Measurements from ENCODE around the gene COMMD2.
A peak's percentile ranks its signal among the peaks of the same experiment; 100 is the strongest.

The COMMD2 gene

DNA sequence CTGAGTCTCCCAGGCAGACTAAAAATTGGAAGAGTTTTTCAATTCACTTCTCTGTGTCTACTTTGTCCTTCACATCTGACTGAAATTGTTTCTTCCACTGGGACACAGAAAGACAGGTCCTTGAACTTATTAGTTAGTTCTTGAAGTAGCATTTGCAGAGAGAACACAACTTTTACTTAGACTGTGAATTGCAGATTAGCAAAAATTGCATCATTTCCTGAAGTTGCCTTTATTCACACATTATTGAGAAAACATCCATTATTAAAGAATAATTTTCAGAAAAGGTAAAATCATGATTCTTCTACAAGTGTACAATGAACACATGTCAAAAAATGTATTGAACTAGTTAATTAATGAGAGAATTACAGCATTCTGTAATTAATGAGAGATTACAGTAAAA, 1.4 kb upstream of the COMMD2 start:
- DNase-seq: no peak

GRCh38 chr3:149752788-149753136, 473 bp upstream of the COMMD2 start:
- DNase-seq: no peak

DNA sequence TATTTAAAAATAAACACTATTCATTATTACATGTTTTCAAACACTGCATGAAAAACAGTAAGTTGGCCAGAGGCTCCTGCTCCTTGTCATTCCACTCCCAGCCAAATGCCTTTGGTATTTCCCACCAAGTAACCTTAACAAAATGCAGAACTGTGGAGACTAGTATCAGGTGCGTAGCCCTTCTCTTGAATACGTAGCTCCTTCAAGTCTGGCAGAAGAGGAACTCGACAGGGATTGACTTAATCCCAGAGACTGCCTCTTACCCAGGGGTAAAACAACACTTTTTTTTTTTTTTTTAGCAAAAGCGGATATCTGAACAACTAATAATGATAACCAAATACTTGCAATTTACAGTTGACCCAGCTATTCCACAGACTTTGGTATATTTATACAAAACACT, 738 bp downstream of the COMMD2 start:
- DNase-seq: no peak

- DNase-seq: no peak
These were observed 7.7 kb downstream of the COMMD2 start for GRCh38 chr3:149744606-149745005.

- DNase-seq: no peak
These were observed 8.1 kb downstream of the COMMD2 start for GRCh38 chr3:149744151-149744550.

- DNase-seq: no peak
These were observed 12.9 kb downstream of the COMMD2 start for GRCh38 chr3:149739396-149739795.

DNA sequence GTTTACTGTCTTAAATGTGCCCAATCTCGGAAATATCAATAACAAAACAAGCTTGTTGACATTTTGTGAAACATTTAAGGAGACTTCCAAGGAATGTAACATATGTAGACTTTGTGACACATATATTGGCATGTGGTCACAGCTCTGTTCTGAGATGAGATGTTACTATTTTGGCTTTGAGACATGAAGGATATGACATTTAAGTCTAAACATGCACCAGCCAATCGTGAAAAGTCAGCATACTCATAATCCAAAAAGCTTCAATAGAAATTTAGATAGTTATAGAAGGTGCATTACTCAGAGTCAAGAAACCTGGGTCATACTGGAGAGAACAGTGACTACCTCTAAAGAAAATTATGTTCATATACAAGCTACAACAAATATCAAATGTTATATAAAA, 13.4 kb downstream of the COMMD2 start:
- no peak for DNase-seq

DNA sequence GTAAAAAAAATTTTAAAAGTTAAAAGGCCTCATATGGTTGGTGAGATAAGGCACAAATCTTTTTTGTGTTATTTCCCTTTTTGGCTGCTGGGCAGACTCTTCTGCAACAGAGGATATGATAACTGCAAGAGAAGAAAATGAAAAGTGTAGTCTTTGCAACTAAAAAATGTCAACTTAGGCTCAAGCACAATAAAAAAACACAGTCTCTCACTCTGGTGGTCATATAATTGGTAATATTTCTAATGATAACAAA, 15.4 kb downstream of the COMMD2 start:
- no peak for DNase-seq

GRCh38 chr3:149736175-149736952, 15.9 kb downstream of the COMMD2 start:
- DNase-seq: peak; percentile 57

- DNase-seq: no peak
These were observed 20.1 kb downstream of the COMMD2 start for GRCh38 chr3:149732234-149732633.

- DNase-seq: no peak
These were observed 24.6 kb downstream of the COMMD2 start for GRCh38 chr3:149727656-149728055.

DNA sequence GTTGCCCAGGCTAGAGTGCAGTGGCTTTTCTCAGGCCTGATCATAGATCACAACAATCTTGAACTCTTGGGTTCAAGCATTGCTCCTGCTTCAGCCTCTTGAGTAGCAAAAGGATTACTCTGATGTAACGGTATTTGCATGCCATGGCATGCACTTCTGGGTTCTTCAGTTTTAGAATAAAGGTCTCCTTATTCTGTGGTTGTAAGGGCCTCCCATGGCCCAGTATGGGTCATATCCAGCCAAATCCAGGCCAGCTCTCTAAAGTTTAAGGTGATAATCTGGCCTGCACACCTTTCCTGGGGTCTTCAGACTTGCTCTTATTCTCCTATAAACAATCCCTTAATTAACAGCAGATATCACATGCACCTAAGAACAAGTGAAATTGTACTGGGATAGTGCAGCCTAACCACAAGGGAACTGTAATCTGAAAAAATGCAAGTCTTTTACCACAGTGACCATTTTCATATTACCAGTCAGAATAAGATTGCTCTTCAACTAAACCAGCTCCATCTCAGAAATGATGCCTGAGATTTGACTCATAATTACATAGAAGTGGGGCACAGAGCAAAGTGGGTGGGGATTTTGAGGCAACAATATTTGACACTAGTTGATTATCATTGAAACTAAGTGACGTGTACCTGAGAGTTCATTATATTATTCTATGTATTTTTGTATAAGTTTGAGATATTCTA, 25.4 kb downstream of the COMMD2 start:
- DNase-seq: peak; percentile 35

- no peak for DNase-seq
These were observed 28.5 kb downstream of the COMMD2 start for GRCh38 chr3:149723781-149724180.

GRCh38 chr3:149720918-149721317, 31.4 kb downstream of the COMMD2 start:
- no peak for DNase-seq

DNA sequence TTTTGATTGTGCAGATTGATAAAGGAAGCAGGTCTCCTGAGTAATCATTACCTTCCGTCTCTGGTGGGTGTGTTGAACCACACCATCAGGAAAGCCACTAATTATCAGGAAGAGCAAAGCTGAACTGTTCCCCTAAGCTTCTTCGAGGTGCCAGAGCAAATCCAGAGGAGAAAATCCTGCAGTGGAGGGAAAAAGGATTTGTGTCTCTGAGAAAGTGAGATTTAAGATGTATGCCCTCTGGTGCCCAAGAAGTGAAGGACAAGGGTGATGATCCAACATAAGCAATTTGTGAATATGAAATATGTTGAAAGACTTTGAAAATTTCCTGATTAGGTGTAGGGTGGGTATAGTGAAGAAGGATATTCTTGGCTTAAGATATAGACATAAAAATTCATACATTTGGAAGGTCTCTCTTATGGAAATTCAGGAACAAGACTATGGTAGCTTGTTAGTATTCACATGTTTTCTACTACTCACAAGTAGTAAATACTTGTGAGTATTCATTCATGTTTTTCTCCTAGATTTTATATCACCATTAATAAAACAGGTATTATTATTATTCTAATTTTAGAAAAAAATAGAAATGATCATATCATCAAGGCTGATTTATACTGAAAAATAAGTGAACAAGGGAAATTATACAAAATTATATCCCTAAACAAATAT, 34.8 kb downstream of the COMMD2 start:
- DNase-seq: peak; percentile 74

- DNase-seq: no peak
These were observed 35.3 kb downstream of the COMMD2 start for GRCh38 chr3:149716984-149717383.

DNA sequence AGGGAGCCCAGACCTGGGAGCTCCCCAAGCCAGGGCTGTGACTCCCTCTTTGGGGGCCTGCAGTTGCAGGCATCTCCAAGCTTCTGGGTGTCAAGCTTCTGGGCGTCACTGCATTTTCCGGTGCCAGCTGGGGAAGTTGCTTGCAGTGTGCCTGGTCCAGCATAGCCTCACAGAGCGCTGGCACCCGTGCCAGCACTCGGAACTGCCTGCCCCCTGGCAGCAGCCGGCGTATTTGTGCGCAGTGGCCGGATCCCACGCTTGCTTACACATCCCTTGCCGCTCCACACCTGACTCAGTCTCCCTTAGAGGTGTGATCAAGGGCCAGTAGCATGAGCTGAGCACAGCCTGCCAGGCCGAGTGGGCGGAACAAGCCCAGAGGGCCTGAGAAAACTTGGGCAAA, 37.0 kb downstream of the COMMD2 start:
- DNase-seq: no peak

DNA sequence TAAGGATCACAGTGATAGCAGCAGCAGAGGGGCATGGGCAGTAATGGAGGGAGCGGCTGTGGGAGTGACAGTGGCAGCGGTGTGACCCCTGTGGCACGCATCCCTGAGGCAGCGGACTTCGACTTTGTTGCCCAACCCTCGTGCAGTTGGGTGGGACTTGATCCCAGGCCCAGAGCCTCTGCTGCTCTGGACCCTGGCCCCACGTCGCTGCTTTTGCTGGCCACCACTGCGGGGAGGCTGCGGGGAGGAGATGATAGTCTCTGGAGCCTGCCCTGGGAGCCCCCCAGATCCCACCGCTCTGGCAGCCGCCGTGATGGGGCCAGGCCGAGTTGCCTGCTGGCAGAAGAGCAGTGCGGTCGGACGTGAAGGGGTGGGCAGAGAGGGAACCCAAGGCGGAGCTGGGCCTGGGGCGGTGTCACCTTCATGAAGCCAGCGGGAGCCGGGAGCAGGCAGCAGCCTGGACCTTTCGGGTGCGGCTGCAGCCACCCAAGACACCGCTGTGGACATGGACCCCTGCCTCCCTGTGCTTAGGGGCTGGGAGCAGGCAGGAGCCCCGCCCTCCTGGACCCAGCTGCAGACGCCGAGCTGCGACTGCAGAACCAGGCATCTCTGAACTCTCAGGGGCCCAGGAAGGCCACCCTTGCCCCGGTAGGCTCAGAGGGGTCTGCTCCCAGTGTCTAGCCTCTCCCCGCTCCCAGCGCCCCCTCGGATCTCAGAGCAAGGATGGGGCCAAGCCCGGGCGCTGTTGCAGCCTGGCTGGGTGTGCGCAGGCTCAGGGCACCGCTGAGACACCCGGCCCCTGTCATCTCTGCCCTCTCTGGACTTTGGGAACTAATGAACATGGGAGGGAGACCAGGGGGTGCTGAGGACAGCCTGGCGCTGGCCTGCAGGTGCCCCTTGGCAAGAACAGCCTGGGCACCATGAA, 38.3 kb downstream of the COMMD2 start:
- DNase-seq: no peak

DNA sequence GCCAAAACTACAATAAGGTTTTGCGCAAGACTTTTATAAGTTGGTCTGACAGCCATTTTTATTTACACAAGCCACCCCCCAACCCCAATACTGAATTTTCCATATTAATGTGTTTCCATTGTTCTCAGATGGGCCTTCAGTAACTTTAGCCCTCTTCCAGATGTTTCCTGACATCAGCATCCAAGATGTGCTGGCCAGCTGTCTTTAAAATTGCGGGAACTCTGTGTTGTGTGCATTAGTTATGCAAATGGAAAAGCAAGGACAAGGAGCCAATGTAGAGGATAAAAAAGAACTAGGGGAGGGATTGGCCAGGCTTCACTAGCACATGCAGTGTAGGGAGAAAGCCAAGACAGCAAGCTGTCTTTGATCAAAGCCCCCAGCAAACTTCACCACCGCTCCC, 45.4 kb downstream of the COMMD2 start:
- DNase-seq: peak; percentile 11

DNA sequence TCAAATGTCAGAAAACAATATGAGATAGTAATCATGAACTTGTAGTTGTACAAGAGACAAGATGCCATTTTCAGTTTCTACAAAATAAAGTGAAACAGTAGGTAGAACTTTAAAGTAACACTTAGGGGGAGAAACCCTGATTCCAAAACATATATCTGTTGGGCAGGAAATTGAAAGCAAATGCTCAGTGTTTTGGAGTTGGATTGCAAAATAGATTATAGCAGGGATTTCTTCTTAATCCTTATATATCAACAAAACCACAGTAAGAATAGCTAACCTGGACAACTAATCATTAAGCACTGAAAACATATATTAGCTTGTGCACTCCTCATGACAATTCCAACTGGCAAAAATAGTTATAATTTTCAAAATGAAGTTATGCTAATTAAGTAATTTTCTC, 46.9 kb downstream of the COMMD2 start:
- peak; percentile 15 for DNase-seq

GRCh38 chr3:149703466-149703865, 48.8 kb downstream of the COMMD2 start:
- peak; percentile 83 for DNase-seq

- DNase-seq: peak; percentile 96
These were observed 49.4 kb downstream of the COMMD2 start for GRCh38 chr3:149702691-149703441.

DNA sequence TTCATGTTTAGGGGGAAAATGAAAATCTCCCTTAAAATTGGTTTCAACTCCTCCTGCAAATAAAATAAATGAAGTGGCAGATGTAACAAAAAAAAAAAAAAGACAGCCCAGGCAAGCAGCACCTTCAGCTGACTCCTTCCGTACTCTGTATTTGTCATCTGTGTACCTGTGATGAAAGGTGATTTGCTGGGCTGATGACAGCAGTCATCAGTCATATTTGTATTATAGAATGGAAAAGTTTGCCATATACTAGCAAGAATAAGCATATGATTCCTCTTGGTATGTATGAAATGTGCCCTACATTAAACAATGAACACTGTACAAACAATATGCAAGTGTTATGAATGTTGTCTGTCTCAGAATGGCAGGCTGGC, 50.3 kb downstream of the COMMD2 start:
- DNase-seq: peak; percentile 9

Data from fibroblast of skin of right quadriceps (primary cell).